ENCODE data around the gene HDLBP. TPM values are rescaled to one million over a fixed set of nuclear protein-coding genes. Genes with fewer than 3 reads are reported as not detected.
A peak's percentile ranks its signal among the peaks of the same experiment; 100 is the strongest.

HDLBP gene
- total RNA-seq, 1 donor from 2014 or later = 989 TPM

DNA sequence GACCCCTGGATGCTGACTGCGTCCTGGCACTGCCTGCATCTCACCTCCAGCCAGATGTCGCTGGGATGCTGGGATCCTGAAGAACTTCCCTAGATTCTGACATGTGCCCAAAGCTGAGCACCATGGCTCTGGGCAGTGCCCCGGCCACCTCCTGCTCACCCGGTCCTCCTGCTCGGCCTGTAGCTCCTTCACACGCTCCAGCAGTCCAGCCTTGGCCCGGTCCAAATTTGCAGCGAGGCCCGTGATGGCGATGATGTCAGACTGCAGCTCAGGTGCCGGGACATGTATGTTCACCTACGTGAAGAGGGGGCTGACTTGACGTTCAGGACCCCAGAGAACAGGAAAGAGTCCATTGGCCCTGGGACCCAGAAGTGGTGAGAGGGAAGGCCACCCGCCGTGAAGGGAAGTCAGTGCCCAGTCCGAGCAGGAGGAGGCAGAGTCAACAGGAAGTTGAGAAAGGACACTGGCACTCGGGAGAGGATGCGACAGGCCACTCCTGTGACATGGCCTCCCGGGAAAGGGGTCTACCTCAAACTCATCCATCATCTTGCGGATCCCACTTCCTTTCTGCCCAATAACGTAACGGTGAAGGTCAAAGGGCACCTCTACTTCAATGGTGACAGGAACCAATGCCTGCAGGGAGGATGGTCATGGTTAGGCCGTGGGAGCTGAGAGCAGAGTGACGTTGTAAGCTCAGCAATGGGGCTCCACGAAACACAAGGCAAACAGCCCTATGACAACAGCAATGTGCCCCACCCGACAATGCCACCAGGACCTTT, 80.3 kb downstream of the HDLBP start:
- Mint-ChIP-seq H3K9me3 (ENCODE audit: low read depth) (no peaks in the 10 kb centered on the region), H3K27ac (ENCODE audit: unreplicated experiment) (no peak overlapping the region), H3K4me1 (ENCODE audit: low read depth) (no peaks in the 10 kb centered on the region), H3K27me3 (ENCODE audit: low read depth) (no peaks in the 10 kb centered on the region), H3K4me3 (ENCODE audit: unreplicated experiment) (no peak overlapping the region), H3K36me3 (ENCODE audit: low read depth) (peaks cover 75% of the 10 kb centered on the region)
- DNase-seq (ENCODE audit: low spot score) = peak; percentile 59
- TF ChIP-seq CTCF (IDR thresholded peaks at IDR 0.05) = no peak

DNA sequence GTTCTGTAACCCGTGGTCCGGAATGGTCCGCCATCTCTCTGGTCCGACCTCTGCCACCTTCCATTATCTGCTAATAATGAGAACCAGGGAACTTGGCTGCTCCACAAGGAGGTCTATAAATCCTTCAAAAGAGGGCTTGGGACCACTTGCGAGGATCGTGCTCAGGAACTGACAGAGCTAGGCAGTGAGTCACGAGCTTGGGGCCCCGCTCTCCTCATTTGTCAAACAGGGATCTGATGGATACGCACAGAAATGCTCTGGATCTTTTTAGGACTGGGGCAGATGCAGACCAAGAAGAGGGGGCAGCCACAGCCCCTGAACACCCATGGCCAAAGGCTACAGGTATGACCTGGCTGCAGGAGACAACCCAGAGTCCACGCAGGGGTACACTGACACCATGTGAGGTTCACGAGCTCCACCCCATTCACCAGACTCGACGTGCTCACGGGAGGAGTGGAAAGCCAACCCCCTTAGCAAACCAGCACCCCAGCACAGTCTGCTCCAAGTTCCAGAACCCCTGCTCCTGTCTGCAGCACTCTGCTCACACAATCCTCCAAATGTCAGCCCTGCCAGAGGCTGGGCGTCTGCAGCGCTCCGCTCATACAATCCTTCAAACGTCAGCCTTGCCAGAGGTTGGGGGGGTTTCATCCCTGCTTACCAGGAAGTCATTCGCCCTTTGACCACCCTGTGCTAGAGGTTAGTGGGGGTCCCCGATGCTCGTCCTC, 81.2 kb downstream of the HDLBP start:
- no peaks in the 10 kb centered on the region for H3K4me1 Mint-ChIP-seq (ENCODE audit: low read depth)
- no peak for TF ChIP-seq CTCF (IDR thresholded peaks at IDR 0.05)
- H3K4me3 Mint-ChIP-seq (ENCODE audit: unreplicated experiment) = no peak overlapping the region
- no peak overlapping the region for H3K27ac Mint-ChIP-seq (ENCODE audit: unreplicated experiment)
- no peaks in the 10 kb centered on the region for H3K27me3 Mint-ChIP-seq (ENCODE audit: low read depth)
- peak; percentile 59 for DNase-seq (ENCODE audit: low spot score)
- H3K36me3 Mint-ChIP-seq (ENCODE audit: low read depth) = peaks cover 71% of the 10 kb centered on the region
- no peaks in the 10 kb centered on the region for H3K9me3 Mint-ChIP-seq (ENCODE audit: low read depth)

- Mint-ChIP-seq H3K36me3 (ENCODE audit: low read depth) (peaks cover 64% of the 10 kb centered on the region), H3K9me3 (ENCODE audit: low read depth) (no peaks in the 10 kb centered on the region), H3K27ac (ENCODE audit: unreplicated experiment) (peak overlapping the region; percentile 74), H3K4me3 (ENCODE audit: unreplicated experiment) (no peak overlapping the region), H3K4me1 (ENCODE audit: low read depth) (no peaks in the 10 kb centered on the region), H3K27me3 (ENCODE audit: low read depth) (no peaks in the 10 kb centered on the region)
- DNase-seq (ENCODE audit: low spot score) = peak; percentile 53
- no peak for TF ChIP-seq CTCF (IDR thresholded peaks at IDR 0.05)
Measured at GRCh38 chr2:241232736-241233575, 82.5 kb downstream of the HDLBP start.

DNA sequence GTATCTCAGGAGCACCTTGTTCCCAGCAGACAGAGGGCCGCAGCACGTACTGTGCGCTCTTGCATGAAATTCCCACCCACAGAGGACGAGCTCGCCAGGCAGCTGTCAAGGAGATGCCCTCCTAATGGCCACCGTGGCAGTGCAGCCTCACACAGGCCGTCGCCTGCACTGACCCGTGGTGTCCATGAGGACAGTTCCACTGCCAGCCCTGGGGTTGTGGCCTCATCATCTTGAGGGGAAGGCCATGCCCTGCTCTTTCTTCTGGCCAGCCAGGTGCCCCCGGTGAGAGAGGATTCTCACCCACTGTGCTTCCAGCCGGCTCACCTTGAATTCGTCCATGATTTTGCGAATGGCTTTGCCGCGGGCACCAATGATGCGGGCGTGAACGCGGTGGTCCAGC, 85.0 kb downstream of the HDLBP start:
- DNase-seq (ENCODE audit: low spot score) = peak; percentile 77
- H3K4me3 Mint-ChIP-seq (ENCODE audit: unreplicated experiment) = no peak overlapping the region
- no peak overlapping the region for H3K27ac Mint-ChIP-seq (ENCODE audit: unreplicated experiment)
- H3K9me3 Mint-ChIP-seq (ENCODE audit: low read depth) = no peaks in the 10 kb centered on the region
- no peaks in the 10 kb centered on the region for H3K27me3 Mint-ChIP-seq (ENCODE audit: low read depth)
- H3K36me3 Mint-ChIP-seq (ENCODE audit: low read depth) = peaks cover 63% of the 10 kb centered on the region
- H3K4me1 Mint-ChIP-seq (ENCODE audit: low read depth) = peaks cover 2% of the 10 kb centered on the region
- no peak for TF ChIP-seq CTCF (IDR thresholded peaks at IDR 0.05)

Measured in chondrocyte (in vitro differentiated cells).